PFSK-1 (cell line): ENCODE measurements around the gene PPTC7.

Experiments
- FOXP2 ChIP-seq: optimal IDR thresholded peaks from 2 replicates; pipeline ENCODE3; 2011; ENCODE audit warnings: borderline replicate concordance, control low read depth, inconsistent platforms; ENCODE audit not compliant: insufficient read depth; ENCODE audit errors: extremely low read length, extremely low read depth
- POLR2AphosphoS5 ChIP-seq: IDR thresholded peaks from 2 replicates; pipeline ENCODE4 v1.6.1; 2012; ENCODE audit warnings: low read depth, mild to moderate bottlenecking, control low read depth, low read length, moderate library complexity
- SIN3A ChIP-seq: IDR thresholded peaks from 2 replicates; pipeline ENCODE4 v1.6.1; 2012; ENCODE audit warnings: mild to moderate bottlenecking, low read length, moderate library complexity, borderline replicate concordance; ENCODE audit not compliant: insufficient read depth
- TAF1 ChIP-seq: IDR thresholded peaks from 2 replicates; pipeline ENCODE4 v1.6.1; 2012; ENCODE audit warnings: low read length, control low read depth, borderline replicate concordance; ENCODE audit not compliant: insufficient read depth
- TF ChIP-seq, protein P1 (sequence below), 2 experiments: IDR thresholded peaks; 2 replicates each; pipeline versions ENCODE4 v1.6.1 to v1.8.0; 2011 to 2012; ENCODE audit warnings: low read depth in 2 of 2, low read length in 2 of 2, control low read depth in 1 of 2, inconsistent platforms in 1 of 2, mild to moderate bottlenecking in 1 of 2, moderate library complexity in 1 of 2; ENCODE audit not compliant: insufficient read depth in 1 of 2

Gene PPTC7

DNA sequence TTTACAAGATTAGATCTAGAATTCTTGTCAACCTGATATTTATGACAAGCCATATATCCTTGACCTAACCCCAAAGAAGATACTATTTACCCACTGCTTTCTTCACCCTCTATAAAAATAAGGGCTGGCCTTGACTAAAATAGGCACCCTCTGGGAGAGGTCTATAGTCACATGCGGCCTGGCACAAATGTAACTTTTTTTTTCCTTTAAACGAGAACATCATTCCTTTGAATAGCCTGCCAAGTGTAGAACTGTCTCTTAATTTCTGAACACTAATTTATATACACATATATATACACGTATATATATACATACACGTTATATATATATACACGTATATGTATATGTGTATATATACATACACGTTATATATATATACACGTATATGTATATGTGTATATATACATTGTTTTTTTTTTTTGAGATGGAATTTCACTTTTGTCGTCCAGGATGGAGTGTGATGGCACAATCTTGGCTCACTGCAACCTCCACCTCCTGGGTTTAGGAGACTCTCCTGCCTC, 18.6 kb downstream of the PPTC7 start:
- no peak for TF ChIP-seq TAF1
- no peak for TF ChIP-seq FOXP2
- TF ChIP-seq SIN3A: no peak
- TF ChIP-seq, protein P1, sequence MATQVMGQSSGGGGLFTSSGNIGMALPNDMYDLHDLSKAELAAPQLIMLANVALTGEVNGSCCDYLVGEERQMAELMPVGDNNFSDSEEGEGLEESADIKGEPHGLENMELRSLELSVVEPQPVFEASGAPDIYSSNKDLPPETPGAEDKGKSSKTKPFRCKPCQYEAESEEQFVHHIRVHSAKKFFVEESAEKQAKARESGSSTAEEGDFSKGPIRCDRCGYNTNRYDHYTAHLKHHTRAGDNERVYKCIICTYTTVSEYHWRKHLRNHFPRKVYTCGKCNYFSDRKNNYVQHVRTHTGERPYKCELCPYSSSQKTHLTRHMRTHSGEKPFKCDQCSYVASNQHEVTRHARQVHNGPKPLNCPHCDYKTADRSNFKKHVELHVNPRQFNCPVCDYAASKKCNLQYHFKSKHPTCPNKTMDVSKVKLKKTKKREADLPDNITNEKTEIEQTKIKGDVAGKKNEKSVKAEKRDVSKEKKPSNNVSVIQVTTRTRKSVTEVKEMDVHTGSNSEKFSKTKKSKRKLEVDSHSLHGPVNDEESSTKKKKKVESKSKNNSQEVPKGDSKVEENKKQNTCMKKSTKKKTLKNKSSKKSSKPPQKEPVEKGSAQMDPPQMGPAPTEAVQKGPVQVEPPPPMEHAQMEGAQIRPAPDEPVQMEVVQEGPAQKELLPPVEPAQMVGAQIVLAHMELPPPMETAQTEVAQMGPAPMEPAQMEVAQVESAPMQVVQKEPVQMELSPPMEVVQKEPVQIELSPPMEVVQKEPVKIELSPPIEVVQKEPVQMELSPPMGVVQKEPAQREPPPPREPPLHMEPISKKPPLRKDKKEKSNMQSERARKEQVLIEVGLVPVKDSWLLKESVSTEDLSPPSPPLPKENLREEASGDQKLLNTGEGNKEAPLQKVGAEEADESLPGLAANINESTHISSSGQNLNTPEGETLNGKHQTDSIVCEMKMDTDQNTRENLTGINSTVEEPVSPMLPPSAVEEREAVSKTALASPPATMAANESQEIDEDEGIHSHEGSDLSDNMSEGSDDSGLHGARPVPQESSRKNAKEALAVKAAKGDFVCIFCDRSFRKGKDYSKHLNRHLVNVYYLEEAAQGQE (IDR thresholded peaks at IDR 0.05; ENCODE audit: insufficient read depth in 1 of 2, low read depth in 2 of 2, low read length in 2 of 2): no peak
- no peak for TF ChIP-seq POLR2AphosphoS5

DNA sequence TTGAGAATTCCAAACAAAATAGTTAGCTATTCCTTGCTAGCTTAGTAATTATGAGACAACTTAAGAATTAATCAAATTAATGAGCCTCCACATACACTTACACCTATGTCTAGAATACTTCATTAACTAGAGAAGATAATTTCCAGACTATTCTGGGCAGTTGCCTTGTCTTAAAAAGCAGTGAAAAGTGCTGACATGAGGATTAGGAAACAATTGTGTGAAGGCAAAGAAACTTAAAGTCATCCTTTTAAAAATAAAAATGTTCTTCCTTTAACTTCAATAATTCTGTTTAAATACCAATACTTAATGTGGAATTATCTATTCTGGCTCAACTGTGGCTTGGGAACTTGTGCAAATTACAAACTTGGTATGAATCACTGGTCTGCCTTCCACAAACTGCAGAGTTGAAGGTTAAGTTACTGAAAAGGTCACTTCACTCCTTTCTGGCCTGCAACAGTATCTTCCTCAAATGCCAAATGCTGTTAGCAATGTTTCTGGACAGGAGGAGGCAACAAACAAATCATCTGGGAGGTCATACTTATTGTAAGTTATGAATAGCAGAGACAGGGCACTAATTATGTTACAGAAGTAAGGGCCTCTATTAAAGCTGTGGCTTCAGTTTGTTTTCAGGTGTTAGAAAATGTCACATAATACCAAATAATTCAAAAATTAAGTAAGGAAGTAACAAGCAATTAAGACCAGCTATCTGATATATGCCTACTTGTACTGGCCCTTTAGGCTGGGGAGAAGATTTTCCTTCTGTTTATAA, 19.2 kb downstream of the PPTC7 start:
- TF ChIP-seq TAF1 (no peak), POLR2AphosphoS5 (no peak), FOXP2 (no peak), SIN3A (no peak)
- TF ChIP-seq, protein P1 (IDR thresholded peaks at IDR 0.05; ENCODE audit: insufficient read depth in 1 of 2, low read depth in 2 of 2, low read length in 2 of 2): no peak

DNA sequence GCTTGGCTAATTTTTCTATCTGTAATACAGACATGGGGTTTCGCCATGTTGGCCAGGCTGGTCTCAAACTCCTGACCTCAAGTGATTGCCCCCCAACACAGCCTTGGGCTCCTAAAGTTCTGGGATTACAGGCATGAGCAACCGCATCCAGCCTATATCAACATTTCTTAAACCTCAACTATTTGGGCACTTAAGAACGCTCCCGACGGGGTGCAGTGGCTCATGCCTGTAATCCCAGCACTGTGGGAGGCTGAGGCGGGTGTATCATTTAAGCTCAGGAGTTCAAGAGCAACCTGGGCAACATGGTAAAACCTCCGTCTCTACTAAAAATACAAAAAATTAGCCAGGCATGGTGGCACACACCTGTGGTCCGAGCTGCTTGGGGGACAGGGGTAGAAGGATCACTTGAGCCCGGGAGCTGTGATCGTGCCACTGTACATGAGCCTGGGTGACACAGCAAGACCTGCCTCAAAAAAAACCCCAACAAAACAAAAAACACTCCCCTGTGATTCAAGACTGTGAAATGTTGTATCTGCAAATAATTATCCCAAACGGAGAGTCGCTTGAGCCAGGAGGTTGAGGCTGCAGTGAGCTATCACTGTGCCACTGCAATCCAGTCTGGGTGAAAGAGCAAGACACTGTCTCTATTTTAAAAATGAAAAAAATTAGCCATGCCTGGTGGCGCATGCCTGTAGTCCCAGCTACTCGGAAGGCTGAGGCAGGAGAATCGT, 21.5 kb downstream of the PPTC7 start:
- no peak for TF ChIP-seq TAF1
- no peak for TF ChIP-seq POLR2AphosphoS5
- TF ChIP-seq SIN3A: no peak
- TF ChIP-seq, protein P1 (IDR thresholded peaks at IDR 0.05; ENCODE audit: insufficient read depth in 1 of 2, low read depth in 2 of 2, low read length in 2 of 2): no peak
- no peak for TF ChIP-seq FOXP2

DNA sequence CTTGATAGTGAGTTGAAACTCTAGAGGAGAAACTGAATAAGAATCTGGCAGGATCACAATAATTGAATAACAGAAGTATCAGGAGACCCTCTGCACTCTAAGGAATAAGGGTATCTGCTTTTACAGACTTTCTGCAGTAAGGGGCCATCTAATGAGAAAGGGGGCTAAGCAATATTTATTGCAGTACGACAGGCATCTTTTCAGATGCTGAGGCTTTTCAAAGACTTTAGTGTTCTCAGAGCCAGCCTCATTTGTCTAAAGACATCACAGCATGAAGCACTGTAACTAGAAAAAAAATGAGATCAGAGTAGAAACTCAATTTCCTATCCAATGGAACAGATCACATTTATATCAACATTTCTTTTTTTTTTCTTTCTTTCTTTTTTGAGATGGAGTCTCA, 22.2 kb downstream of the PPTC7 start:
- no peak for TF ChIP-seq POLR2AphosphoS5
- TF ChIP-seq SIN3A: no peak
- no peak for TF ChIP-seq TAF1
- no peak for TF ChIP-seq FOXP2
- TF ChIP-seq, protein P1 (IDR thresholded peaks at IDR 0.05; ENCODE audit: insufficient read depth in 1 of 2, low read depth in 2 of 2, low read length in 2 of 2): no peak
